T-helper 2 cell treated with Interferon-gamma antibody and Interleukin-4, amounts not matched to agents 5 μg/mL and 100 μg/mL, for 36 hours (primary cell): Measurements from ENCODE around the gene FAM162B.
"Not testable (repeated sequence)": the region's sequence is repeated elsewhere in the genome, so short reads cannot be mapped to it uniquely, and the experiment has no call there.

Experiments
- DNase-seq: peaks from one replicate; pipeline ENCODE4 v3.0.0; 2021; ENCODE audit warnings: low spot score
- H3K27ac Mint-ChIP-seq: one replicate; pipeline ENCODE4 v1.8.0; 2021; ENCODE audit warnings: mild to moderate bottlenecking, mixed read lengths
- H3K27me3 Mint-ChIP-seq: one replicate; pipeline ENCODE4 v1.8.0; 2021; ENCODE audit warnings: low read depth, mixed read lengths
- H3K36me3 Mint-ChIP-seq: one replicate; pipeline ENCODE4 v1.8.0; 2021; ENCODE audit warnings: low read depth, mixed read lengths
- H3K4me1 Mint-ChIP-seq: one replicate; pipeline ENCODE4 v1.8.0; 2021; ENCODE audit warnings: low read depth, mixed read lengths
- H3K4me3 Mint-ChIP-seq: one replicate; pipeline ENCODE4 v1.8.0; 2022; ENCODE audit warnings: mild to moderate bottlenecking, moderate library complexity, mixed read lengths
- H3K9me3 Mint-ChIP-seq: one replicate; pipeline ENCODE4 v1.8.0; 2021; ENCODE audit warnings: mixed read lengths

FAM162B gene

DNA sequence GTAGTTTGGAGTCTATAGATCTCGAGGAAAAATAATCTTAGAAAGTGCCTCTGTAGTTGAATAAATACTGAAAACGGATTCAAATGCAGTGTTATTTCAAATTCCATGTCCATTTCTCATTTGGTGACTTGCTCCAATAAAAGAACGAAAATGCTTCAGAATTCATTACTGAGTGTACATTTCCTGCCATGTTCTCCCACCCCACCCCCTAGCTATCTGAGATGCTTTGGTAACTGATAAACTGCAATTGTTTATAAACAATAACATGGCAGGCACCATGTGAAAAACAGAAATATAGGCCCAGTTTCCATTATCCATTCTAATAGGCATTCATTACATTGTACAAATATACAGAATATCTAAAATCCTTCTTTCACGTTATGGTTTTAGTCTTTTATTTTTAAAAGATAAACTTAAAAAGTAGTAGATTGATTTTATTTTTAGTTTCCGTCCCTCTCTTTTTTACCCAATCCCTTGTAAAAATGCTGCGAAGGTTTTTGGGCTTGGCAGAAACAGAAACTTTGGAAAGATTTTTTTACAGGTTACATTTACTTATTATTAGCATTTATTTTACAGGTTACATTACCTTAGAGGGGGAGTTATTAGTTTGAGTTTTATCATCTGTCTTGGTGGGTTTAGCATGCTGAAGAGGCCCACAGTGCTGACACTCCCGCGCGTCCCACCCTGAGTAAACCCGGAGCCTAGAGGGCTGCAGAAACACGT is 1.5 kb downstream of the FAM162B start:
- Mint-ChIP-seq H3K27me3 (peaks cover 68% of the 10 kb centered on the region), H3K36me3 (no peaks in the 10 kb centered on the region), H3K9me3 (no peaks in the 10 kb centered on the region)

DNA sequence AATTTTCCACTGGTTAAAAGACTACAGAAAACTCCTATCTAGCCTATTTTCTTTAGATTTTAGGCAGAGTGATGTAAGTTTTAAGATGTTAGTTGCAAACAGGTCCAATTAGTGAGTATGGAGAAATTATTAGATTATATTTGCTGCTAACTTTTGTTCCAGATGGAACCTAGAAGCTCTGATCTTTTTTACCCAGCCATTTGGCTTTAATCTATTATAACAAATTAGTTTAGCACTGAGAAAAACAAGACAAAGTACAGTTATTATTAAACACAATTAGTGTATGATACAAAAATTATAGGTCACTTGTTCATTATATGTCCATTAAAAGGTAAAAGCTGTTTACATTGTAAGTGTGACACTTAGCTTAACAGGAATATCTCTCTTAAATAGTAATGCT is 2.5 kb downstream of the FAM162B start:
- Mint-ChIP-seq H3K27me3 (peaks cover 68% of the 10 kb centered on the region), H3K27ac (no peak overlapping the region), H3K9me3 (no peaks in the 10 kb centered on the region), H3K36me3 (no peaks in the 10 kb centered on the region), H3K4me3 (no peak overlapping the region), H3K4me1 (peaks cover 4% of the 10 kb centered on the region)
- DNase-seq, result no peak

More for the DNA sequence above, 1.5 kb downstream of the FAM162B start:
- no peak for DNase-seq
- Mint-ChIP-seq H3K4me1 (peaks cover 4% of the 10 kb centered on the region), H3K4me3 (no peak overlapping the region), H3K27ac (no peak overlapping the region)

DNA sequence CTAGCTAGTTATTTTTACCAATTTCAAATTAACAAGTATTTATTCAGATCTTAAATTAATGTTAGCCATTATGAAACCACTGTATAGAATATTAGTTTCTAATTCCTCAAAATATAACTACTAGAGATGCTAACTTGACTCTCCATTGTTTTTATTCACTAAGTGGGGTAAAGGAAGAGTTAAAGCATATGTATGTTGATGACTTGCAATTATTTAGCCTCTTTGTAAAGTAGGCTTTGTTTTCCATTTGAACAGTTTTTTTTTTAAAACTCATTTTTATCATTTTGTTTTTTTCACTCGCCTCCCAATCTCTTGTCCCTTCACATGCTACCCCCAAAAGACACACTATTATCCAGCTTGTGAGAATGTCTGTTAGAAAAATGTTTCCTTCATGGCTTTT is 3.3 kb downstream of the FAM162B start:
- H3K4me3 Mint-ChIP-seq, result no peak overlapping the region
- H3K27ac Mint-ChIP-seq, result no peak overlapping the region
- H3K27me3 Mint-ChIP-seq, result peaks cover 62% of the 10 kb centered on the region
- H3K36me3 Mint-ChIP-seq, result no peaks in the 10 kb centered on the region
- H3K9me3 Mint-ChIP-seq, result no peaks in the 10 kb centered on the region
- no peak for DNase-seq
- peaks cover 4% of the 10 kb centered on the region for H3K4me1 Mint-ChIP-seq

DNA sequence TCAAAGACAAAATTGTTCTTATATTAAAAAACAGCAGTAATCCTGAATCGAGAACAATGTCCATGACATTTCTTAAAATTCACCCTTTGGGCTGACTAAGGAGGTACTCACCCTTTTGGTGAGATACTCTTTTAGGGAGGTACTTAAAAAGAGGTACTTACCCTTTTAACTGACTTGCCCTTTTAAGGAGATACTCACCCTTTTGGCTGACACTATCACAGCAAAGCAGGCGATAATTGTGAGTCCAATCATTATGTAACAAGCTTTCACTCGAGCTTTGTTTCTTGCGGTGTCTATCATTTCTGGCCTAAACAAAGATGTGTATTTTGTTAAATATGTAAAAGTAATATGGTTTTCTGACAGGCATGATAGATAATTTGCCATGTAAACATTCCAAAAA is 3.7 kb downstream of the FAM162B start:
- peaks cover 4% of the 10 kb centered on the region for H3K4me1 Mint-ChIP-seq
- H3K27me3 Mint-ChIP-seq, result peaks cover 57% of the 10 kb centered on the region
- DNase-seq, result no peak
- no peaks in the 10 kb centered on the region for H3K9me3 Mint-ChIP-seq
- H3K4me3 Mint-ChIP-seq, result no peak overlapping the region
- no peaks in the 10 kb centered on the region for H3K36me3 Mint-ChIP-seq
- no peak overlapping the region for H3K27ac Mint-ChIP-seq

DNA sequence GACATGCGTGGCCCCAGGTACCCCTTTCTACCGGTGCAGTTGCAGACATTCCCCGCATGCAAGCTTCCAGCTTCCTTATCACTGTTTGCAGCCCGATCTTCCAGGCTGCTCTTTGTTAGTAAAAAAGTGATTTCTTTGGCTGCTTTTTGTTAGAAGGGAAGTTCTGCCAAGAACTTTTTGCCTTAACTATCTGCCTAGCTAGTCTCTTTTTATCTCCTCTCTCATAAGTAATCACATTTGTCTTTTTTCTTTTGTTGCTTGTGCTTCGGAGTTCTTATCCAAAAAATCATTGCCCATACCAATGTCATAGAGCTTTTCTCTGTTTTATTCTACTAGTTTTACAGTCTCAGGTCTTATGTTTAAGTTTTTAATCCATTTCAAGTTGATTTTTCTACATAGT is 20.3 kb downstream of the FAM162B start:
- H3K27me3 Mint-ChIP-seq, result no peaks in the 10 kb centered on the region
- no peaks in the 10 kb centered on the region for H3K36me3 Mint-ChIP-seq
- no peaks in the 10 kb centered on the region for H3K4me1 Mint-ChIP-seq
- no peaks in the 10 kb centered on the region for H3K9me3 Mint-ChIP-seq
- no peak for DNase-seq
- H3K27ac Mint-ChIP-seq, result no peak overlapping the region
- H3K4me3 Mint-ChIP-seq, result no peak overlapping the region

DNA sequence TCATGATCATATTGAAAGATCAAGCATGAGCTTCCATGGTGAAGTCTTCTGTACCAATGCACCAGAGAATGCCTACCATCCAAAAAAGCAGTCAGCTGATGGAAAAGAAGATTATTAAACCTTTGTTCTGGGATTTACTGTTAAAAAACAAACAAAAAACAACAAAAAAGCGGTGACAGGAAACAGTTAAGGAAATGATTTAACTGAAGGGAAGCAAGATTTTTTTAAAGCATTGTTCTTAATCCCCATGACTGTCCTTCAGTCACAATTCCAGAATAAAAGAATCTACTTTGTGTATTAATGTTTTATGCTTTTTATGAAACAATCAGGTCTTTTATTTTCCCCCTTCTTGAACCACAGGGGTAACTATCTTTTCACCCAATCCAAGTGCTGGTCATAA is 23.9 kb downstream of the FAM162B start:
- H3K4me3 Mint-ChIP-seq, result no peak overlapping the region
- no peak for DNase-seq
- H3K27me3 Mint-ChIP-seq, result no peaks in the 10 kb centered on the region
- H3K27ac Mint-ChIP-seq, result no peak overlapping the region
- no peaks in the 10 kb centered on the region for H3K4me1 Mint-ChIP-seq
- H3K36me3 Mint-ChIP-seq, result peaks cover 10% of the 10 kb centered on the region
- H3K9me3 Mint-ChIP-seq, result peaks cover 13% of the 10 kb centered on the region

DNA sequence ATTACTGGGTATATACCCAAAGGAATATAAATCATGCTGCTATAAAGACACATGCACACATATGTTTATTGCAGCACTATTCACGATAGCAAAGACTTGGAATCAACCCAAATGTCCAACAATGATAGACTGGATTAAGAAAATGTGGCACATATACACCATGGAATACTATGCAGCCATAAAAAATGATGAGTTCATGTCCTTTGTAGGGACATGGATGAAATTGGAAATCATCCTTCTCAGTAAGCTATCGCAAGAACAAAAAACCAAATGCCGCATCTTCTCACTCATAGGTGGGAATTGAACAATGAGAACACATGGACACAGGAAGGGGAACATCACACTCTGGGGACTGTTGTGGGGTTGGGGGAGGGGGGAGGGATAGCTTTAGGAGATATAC is 25.0 kb downstream of the FAM162B start:
- Mint-ChIP-seq H3K9me3 (peaks cover 20% of the 10 kb centered on the region), H3K36me3 (peaks cover 12% of the 10 kb centered on the region)
- H3K4me3 Mint-ChIP-seq, H3K27me3 Mint-ChIP-seq, H3K4me1 Mint-ChIP-seq, DNase-seq, H3K27ac Mint-ChIP-seq: not testable (repeated sequence)

DNA sequence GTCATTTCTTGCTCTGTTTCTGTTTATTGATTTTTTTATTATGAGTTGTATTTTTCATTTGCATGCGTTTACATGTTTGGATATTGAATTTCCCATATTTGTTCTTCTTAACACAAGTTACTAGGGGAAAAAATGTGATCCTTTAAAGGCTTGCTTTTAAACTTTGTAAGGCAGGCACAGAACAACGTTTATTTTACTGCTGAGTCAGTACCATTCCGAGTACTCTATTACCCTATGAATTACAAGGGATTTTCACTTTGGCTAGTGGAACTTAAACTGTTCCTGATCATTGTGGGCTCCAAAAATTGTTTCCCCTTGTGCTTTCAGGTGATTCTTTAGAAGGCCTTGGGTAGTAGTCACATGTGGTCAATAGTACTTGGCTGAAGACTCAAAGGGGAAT is 28.5 kb downstream of the FAM162B start:
- Mint-ChIP-seq H3K9me3 (peaks cover 24% of the 10 kb centered on the region), H3K27ac (no peak overlapping the region), H3K4me3 (no peak overlapping the region), H3K27me3 (no peaks in the 10 kb centered on the region), H3K4me1 (no peaks in the 10 kb centered on the region), H3K36me3 (peaks cover 25% of the 10 kb centered on the region)
- no peak for DNase-seq

DNA sequence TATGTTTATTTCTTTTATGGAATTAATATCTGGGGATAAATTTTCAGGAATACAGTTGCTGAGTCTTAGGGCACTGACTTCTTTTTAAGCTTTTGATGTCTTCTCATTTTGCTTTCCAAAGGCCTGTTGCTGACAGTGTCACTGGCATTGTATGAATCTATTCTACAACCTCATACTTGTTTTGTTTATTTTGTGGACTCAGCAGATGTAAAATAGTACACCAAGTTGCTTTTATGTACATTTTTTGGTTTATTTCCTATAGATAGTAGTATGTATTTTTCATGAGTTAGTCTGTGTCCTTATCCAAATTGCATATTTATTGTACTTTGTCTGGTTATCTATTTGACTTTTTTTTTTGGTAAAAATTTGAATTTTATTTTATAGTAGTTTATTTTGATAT is 35.0 kb downstream of the FAM162B start:
- Mint-ChIP-seq H3K4me1 (no peaks in the 10 kb centered on the region), H3K4me3 (no peak overlapping the region), H3K27me3 (no peaks in the 10 kb centered on the region), H3K9me3 (peaks cover 4% of the 10 kb centered on the region), H3K27ac (no peak overlapping the region), H3K36me3 (peaks cover 34% of the 10 kb centered on the region)
- no peak for DNase-seq

DNA sequence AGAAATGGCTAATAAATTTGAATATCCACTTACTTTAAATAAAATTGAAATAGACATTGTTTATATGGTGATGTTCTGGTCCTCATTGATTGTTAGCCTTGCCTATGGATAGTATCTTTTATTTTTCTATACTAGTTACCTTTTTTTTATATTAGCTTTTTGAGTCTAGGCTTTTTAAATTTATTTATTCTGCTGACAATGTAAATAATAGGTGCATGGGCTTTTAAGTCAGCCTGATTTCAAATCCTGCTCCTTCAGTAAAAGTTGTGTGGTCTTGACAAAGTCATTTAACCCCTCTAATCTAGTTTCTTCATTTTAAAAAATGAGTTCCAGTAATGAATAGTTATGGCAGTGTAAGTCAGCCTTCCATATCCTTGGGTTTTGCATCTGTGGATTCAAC is 38.6 kb downstream of the FAM162B start:
- Mint-ChIP-seq H3K9me3 (no peaks in the 10 kb centered on the region), H3K4me3 (no peak overlapping the region), H3K27me3 (no peaks in the 10 kb centered on the region), H3K4me1 (no peaks in the 10 kb centered on the region), H3K27ac (no peak overlapping the region), H3K36me3 (peaks cover 37% of the 10 kb centered on the region)
- DNase-seq, result no peak

DNA sequence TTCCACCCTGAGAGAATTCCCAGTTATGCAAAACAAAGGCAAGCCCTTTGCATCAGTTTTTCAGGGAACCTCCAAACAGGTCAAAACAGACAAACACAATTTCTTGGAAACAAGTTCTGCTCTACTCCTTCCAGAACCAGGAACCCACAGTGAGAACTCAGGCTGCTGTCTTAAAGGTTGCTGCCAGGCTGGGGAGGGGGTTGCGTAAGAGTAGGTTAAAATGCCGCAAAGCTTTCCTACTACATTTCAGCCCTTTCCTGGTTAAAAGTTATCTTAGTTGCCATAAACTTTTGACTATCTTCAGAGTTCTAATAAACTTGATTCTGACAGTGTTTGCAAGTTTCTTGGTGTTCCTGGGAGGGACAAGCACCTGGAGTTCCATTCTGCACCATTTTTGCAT is 50.8 kb downstream of the FAM162B start:
- Mint-ChIP-seq H3K27ac (no peak overlapping the region), H3K4me1 (peaks cover 3% of the 10 kb centered on the region), H3K4me3 (no peak overlapping the region), H3K9me3 (no peaks in the 10 kb centered on the region), H3K36me3 (peaks cover 40% of the 10 kb centered on the region), H3K27me3 (no peaks in the 10 kb centered on the region)
- no peak for DNase-seq

DNA sequence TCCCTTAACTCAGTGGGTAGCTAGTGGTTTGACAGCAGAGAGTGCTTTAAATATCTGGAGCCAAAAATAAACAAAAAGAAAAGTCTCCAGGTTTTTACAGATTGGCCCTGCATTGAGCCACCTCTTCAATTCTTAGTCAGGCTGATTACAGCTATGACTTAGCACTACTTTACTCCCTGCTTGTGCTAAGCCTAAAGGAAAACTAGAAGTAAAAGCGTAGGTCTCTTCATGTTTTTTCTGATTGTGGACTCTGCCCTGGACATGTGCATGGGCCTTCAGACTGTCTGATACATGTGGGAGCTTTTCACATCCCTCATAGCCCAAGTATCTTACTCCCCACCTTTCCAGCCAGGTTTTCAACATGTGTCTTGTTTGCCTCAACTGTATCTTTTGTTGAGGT is 51.2 kb downstream of the FAM162B start:
- Mint-ChIP-seq H3K4me1 (peaks cover 3% of the 10 kb centered on the region), H3K27me3 (no peaks in the 10 kb centered on the region), H3K9me3 (no peaks in the 10 kb centered on the region), H3K4me3 (no peak overlapping the region), H3K36me3 (peaks cover 41% of the 10 kb centered on the region), H3K27ac (no peak overlapping the region)
- no peak for DNase-seq

DNA sequence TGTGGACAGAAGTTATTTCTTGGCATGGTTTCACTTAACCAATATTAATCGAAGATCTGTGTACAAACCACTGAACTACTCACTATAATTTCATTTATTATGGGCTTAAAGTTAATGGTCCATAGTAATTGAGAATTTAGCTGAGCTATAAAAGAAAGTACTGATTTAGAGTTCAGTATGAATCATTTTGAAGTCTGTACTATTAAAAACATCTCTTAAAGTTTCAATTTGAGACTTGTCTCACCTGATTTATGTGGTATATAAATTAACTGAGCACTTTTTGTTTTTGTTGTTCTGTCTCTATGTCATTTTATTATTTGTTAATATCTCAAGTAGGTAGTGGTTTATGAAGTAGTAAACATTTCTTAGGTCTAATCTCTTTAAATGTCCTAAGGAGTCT is 59.6 kb downstream of the FAM162B start:
- Mint-ChIP-seq H3K4me1 (no peaks in the 10 kb centered on the region), H3K27me3 (no peaks in the 10 kb centered on the region), H3K9me3 (no peaks in the 10 kb centered on the region), H3K4me3 (no peak overlapping the region), H3K36me3 (peaks cover 25% of the 10 kb centered on the region), H3K27ac (no peak overlapping the region)
- DNase-seq, result no peak

DNA sequence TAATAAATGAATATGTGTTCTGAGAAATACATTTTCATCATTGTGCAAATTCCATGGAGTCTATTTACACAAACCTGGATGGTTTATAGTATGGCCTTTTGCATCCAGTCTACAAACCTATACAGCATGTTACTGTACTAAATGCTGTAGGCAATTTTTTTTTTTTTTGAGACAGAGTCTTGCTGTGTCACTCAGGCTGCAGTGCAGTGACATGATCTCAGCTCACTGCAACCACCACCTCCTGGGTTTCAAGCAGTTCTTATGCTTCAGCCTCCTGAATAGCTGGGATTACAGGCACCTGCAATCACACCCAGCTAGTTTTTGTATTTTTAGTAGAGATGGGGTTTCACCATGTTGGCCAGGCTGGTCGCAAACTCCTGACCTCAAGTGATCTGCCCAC is 61.6 kb downstream of the FAM162B start:
- not testable (repeated sequence) for H3K27ac Mint-ChIP-seq, H3K4me1 Mint-ChIP-seq
- peaks cover 38% of the 10 kb centered on the region for H3K36me3 Mint-ChIP-seq

More for the DNA sequence above, 61.6 kb downstream of the FAM162B start:
- DNase-seq, H3K4me3 Mint-ChIP-seq, H3K9me3 Mint-ChIP-seq, H3K27me3 Mint-ChIP-seq: not testable (repeated sequence)
